GM12891 (cell line): Measurements from ENCODE around the gene IL1RL1.

ENCODE experiments used
- POLR2A ChIP-seq: IDR thresholded peaks from 2 replicates; pipeline ENCODE4 v1.6.1; 2011; ENCODE audit warnings: low read depth, low read length, control low read depth
- POLR2AphosphoS5 ChIP-seq: IDR thresholded peaks from 2 replicates; pipeline ENCODE4 v1.6.1; 2011; ENCODE audit warnings: low read depth, low read length, control low read depth

GRCh38 chr2:102345329-102345920, 34.1 kb downstream of the IL1RL1 start:
- no peak for TF ChIP-seq POLR2AphosphoS5
- no peak for TF ChIP-seq POLR2A
